SH-SY5Y (cell line): ENCODE data around the gene MAP3K7CL.

Experiments
- GATA2 ChIP-seq: IDR thresholded peaks from 2 replicates; pipeline ENCODE4 v1.6.1; 2011; ENCODE audit warnings: mild to moderate bottlenecking, low read depth, low read length
- GATA3 ChIP-seq: IDR thresholded peaks from 2 replicates; pipeline ENCODE4 v1.6.1; 2011; ENCODE audit warnings: low read depth, mild to moderate bottlenecking, low read length, moderate library complexity

MAP3K7CL gene, protein sequence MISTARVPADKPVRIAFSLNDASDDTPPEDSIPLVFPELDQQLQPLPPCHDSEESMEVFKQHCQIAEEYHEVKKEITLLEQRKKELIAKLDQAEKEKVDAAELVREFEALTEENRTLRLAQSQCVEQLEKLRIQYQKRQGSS

DNA sequence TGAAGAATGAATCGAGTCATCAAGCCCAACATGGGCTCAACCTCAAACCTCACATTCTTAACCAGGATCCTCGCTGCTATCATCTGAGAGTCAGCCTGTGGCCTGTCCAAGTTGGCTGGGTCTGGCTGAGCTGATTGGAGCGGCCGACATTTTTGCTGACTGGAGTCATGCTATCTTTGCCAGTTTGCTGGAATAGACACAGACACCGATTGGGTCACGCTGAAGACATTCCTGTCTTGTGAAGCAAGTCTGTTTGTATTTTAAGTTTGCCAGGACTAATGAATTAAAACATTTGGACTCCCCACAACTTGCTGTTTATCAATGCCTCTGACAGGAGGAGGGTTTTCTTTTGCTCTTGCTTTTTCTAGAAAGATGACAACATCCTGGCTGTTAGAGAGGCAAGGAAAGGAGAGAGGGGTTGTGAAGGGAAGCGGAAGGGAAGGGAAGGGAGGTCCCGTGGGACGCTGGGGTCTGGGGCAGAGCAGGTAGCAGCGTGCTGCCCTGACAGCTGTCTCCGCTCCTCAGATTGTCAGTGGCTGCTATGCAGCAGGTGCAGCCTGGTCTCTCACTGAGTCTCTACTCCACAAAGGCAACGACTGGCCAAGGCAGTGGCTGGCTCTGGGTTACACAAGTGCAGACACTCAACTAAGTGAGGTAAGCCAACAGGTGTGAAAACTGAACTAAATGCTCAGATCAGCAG lies at the start of gene MAP3K7CL:
Gene MAP3K7CL (plus strand): TSS at position 375 of the 700 bp plus-strand sequence. CDS start 2,701 bp downstream, outside the sequence.
- no peak for TF ChIP-seq GATA3
- TF ChIP-seq GATA2, result no peak

DNA sequence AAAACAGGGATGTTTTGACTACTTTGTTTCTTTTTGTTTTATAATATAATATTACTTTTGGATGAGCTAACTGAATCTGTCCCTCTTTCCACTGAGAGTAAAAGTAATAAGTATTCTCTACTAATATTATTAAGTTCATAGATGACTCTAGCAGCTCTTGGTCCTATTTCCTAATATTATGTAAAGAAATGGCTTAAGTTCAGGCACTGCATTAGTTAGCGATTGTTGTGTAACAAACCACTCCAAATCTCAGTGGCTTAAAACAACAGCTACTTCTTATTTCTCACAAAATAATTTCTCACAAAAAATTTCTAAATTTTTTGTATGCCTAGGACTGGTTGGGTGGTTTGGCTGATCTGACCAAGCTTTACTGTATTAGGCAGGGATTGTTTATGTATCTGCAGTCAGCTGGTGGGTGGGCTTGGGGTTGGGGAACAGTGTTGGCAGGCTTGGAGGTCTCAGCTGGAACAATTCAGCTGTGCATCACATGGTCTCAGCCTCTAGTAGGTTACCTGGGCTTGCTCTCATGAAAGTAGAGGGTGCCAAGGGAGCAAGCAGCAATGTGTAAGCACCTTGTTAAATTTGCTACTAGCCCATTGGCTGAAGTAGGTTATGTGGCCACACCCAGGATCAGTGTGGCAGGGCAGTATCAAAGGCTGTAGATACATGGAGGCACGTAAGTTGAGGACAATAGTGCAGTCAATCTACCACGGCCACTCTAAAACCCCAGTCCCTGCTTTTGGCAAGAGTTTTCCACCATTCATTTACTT lies 48.2 kb upstream of the MAP3K7CL start:
- TF ChIP-seq GATA2 (no peak), GATA3 (no peak)

DNA sequence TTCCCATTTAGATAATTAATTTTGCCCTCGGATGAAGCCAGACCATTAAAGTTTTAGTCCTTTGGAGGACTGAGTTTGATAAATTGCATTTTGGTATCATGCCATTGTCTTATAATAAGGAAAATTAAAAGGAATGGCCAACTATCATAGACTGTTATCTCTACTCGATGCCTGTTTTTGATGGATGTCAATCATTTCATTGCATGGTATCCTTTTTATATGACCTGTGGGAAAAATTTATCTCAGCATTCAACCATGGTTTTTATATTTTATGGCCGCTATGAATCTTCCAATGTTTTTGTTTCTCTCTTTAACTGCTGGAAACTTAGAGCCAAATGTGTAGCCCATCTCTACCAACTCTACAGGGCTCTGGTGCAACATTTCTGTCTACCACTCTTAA lies 47.1 kb upstream of the MAP3K7CL start:
- no peak for TF ChIP-seq GATA3
- TF ChIP-seq GATA2, result no peak

DNA sequence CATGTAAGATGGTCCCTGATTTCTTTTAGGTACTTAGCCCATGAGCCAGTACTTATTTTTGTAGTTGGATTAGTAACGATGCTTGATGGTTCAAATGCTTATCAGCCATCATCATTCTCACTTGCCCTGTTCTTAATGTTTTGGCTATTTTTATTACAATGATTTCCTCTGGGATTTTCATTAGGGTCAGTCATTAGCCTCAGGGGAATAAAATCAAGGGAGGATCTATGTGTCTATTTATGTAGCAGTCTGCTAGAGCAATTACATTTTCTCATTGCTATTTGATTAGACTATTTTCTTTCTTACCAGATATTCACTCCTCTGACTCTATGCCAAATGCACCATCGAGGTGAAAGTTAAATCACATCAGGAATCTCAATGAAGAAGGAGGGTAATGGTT lies 46.1 kb upstream of the MAP3K7CL start:
- TF ChIP-seq GATA2 (no peak), GATA3 (no peak)

DNA sequence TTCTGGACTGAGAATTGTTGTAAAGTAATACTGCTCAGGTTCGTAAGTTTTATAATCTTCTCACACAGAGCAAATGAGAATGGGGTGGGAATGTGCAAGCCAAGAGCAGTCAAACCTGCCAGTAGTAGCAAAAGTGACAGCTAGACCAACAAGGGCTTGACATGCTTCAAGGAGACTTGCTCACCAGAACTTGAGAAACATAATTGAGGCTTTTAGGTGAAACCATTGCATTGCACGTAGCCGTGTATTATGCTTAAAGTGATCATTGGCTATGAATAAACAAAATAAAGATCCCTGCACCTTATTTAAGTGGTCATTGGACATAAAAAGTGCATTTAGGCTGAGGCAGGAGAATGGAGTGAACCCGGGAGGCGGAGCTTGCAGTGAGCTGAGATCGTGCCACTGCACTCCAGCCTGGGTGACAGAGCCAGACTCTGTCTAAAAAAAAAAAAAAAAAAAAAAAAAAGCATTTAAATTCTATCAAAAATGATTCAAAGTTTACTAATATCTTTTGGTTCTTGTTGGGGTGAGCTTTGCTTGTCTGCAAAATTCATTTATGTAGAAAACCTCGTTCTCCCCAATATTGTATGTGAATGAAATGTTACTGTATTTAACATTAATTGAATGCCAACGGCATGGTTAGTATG lies 45.2 kb upstream of the MAP3K7CL start:
- TF ChIP-seq GATA3, result no peak
- no peak for TF ChIP-seq GATA2

DNA sequence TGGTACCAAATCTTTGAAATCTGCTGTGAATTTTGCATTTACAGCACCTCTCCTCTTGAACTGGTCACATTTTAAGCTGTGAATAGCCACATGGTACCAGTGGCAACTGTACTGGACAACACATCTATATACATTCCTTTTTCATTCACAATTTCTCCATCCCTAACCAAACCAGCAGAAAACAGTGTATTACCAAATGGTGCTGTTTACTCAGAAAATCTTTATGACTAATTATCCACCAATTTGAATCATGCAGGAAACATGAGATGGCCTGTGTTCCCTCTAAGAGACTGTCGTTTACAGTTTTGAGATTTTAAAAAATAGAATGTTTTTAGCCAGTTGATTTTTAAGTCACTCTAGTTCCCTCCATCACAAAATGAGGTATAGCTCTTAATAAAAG lies 39.4 kb upstream of the MAP3K7CL start:
- TF ChIP-seq GATA2, result no peak
- TF ChIP-seq GATA3, result no peak

DNA sequence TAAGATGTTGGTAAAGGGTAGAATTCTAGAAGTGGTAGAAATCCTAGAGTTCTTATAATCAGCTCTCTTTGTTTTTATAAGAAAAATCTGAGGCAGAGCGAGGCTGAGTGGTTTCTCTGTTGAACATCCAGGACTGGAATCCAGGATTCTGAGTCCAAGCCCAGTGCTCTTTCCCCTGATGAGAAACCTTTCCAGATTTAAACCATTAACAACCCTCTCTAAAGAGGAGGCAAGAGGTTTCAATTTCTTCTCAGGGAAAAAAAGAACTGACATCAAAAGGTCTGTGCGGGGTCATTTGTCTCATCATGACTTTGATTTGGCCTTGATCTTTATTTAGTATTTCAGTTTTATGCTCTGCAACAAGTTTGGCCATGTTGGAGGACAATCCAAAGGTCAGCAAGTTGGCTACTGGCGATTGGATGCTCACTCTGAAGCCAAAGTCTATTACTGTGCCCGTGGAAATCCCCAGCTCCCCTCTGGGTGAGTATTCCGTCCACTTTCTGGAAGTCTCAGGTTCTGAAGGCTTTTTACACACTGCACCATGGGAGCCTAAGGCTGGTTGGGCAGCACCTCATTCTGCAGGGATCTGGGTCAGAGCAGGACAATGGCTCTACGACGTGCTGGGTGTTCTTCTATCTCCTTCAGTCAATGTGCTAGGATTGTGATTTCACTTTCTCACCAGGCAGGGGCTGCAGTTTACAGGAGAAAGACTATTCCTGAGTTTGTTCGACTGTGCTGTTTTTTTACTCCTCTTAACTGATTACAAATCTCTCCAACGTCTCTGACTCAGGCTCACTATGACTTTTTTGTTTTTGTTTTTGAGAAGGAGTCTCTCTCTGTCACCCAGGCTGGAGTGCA lies 38.1 kb upstream of the MAP3K7CL start:
- TF ChIP-seq GATA2 (no peak), GATA3 (no peak)

DNA sequence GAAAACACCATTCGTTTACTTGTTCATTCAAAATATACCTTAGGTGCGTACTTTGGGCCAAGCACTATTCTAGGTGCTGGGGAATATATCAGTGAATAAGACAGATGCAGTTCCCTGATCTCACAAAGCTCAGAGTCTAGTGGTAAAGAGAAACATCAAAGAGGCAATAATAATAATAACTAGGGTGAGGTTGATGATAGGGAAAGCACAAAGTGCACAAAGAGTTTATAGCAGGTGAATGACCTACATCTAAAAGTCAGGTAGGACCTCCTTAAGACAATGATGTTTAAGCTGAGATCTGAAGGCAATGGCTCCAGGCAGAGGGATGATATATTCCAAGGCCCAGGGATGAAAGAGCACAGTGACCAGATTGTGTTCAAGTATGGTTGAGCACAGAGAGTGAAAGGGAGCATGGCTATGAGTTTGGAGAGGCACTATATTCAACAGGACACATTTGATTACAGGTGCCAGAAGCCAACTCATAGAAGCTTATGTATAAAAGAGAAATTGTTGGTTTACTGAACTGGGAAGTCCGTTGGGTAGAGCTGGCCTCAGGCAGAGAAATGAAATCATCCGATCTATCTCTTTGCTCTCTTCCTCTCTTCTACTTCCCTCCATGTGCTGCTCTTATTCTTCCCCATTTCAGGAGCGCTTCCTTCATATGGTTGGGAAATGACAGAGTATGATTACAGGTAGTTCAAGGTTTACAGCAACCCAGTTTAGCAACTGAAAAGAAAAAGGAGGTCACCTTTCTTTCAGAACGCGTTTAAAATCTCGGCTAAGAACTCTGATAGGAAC lies 34.0 kb upstream of the MAP3K7CL start:
- no peak for TF ChIP-seq GATA3
- no peak for TF ChIP-seq GATA2

DNA sequence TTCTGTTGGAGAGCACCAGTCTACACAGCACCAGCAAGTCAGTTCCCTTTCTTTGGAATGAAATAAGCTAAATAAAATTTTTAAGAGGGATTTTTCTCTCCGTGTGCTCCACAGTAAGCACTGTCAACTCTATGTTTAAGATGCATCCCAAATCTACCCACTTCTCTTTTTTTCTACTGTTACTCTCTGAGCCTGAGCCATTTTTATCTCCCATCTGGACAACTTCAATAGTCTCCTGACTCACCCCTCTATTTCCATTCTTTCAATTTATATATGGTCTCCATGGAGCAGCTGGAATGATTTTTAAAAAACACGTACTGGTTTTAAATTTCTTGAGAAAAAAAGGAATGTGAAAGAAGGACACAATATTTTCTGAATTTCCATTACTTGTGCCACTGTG lies 32.3 kb upstream of the MAP3K7CL start:
- TF ChIP-seq GATA2 (no peak), GATA3 (no peak)

DNA sequence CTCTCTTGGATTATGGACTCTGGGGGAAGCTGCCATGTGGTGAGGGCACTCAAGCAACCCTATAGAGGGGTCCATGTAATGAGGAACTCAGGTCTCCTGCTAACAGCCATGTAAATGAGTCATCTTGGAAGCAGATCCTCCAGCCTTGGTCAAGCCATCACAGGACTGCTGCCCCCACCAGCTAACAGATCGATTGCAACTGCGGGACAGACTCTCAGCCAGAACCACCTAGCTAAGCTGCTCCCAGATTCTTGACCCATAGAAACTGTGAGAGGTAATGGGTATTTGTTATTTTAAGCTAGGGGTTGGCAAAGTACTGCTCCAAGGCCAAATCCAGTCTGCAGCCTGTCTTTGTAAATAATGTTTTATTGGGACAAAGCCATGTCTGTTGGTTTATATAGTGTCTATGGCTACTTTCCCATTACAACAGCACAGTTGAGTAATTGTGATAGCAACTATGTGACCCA lies 27.6 kb upstream of the MAP3K7CL start:
- TF ChIP-seq GATA2 (no peak), GATA3 (no peak)

DNA sequence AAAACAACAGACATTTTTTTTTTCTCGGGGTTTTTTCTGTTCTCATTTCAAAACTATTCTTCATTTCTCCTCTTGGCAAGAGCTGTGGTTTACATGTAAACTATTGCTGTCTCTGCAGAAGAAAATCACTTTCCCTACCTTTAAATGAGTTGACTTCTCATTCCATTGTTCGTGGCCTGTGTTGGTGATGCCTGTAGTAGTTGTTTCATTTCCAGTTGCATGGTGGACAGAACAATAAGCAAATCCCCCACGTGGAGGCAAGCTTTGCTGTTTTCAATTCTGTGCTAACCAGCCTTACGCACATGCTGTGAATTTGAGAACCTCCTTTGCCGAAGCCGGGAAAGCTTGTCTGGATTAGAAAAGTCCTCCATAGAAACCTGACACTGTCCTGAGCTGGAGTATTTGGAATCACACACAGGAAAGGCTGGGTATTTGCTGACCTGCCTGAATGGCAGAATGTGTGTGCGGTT lies 26.2 kb upstream of the MAP3K7CL start:
- no peak for TF ChIP-seq GATA3
- no peak for TF ChIP-seq GATA2

DNA sequence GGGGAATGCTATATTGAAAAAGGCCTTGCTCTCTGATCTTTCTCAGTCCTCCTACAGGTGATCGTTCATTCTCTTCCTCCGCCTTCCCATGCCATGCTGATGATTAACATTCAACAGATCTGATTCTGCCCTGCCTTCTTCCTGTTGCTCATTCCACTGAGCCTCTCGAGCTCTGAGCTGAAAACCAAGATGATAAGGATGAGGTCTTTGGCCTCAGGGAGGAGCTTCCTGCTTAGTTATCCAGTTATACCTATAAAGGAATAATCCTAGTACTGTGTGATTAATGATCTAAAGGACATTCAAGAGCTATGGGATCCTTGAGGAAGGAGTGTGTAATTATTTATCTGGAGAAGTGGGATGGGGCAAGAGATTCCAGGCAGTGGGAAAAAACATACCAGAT lies 25.2 kb upstream of the MAP3K7CL start:
- TF ChIP-seq GATA3 (no peak), GATA2 (no peak)
